Measurements from ENCODE around the gene METTL26. TPM values are rescaled to one million over a fixed set of nuclear protein-coding genes. Genes with fewer than 3 reads are reported as not detected.

The METTL26 gene
- total RNA-seq, 1 experiment from 2014 or later = 150 TPM

DNA sequence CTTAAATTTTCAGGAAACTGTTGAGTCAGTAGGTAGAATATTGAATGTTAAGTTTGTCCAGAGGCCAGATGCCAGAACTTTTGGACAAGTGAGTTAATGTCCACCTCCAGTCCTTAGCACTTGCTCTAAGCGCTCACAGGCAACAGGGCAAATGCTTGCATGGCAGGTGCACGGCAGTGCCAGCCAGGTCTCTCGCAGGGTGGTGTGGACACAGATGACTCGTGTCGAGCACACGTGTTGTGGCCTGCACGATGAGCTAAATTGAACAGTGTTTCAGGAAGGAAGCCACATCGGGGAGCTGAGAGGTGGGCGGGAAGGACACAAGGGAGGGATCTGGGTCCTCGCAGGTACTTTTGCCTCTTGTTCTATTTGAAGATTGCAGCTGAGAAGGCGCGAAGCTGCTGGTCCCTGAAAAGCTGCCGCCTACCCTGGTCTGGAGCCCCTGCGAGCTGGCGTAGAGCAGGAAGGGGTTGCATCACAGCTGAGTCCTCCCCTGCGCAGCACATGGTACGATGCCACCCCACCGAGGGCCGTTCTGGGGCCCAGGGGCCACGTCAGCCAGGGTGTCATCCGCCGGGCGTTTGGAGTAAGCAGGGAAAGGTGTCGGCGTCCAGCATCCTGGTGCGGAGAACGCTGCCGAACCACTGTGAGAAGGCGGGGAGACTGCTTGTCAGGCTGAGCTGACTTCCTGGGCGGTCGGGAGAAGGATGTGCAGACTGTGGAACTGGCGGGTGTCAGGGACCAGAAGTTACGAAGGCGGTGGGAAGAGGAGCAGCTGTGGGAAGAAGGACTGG is 40.0 kb downstream of the METTL26 start:
- DNase-seq (ENCODE audit: low read depth) = no peak

GRCh38 chr16:595094-595528 is 41.0 kb downstream of the METTL26 start:
- no peak for DNase-seq (ENCODE audit: low read depth)

DNA sequence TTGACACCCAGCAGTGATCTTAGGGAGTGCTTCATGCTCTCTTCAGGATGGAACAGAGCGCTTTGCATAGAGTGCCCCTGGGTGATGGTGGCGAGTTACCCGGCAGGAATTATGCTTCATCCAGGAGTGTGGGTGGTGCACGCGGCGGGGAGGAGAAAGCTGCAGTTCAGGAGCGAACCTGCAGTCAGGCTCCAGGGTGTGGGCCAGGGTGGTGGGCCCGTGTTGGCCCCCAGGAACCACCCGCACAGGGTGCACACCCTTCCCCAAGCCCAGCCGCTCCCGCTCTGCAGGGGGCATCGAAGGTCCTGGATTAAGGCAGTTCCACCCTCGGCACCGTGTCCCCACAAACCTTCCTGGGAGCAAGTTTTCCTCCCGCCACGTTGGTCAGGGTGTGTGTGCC is 42.3 kb downstream of the METTL26 start:
- DNase-seq (ENCODE audit: low read depth) = no peak

DNA sequence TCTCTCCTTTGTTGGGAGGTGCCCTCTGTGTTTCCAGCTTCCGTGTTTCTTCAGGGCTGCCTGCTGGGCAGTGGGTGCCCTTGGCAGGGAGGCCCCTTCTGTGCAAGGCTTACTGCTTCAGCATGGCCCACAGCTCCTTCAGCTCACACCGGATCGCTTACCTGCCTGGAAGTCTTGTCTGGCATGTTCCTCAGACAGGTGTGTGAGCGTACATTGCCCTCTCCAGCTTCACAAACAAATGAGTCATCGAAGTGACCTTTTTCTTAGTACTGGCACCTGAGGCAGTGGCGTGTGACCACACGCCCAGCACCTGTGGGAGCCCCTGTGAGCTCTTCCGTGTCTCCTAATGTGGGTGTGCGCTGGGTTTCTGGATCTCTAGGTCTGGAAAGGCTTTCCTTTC is 42.7 kb downstream of the METTL26 start:
- no peak for DNase-seq (ENCODE audit: low read depth)

- no peak for DNase-seq (ENCODE audit: low read depth)
Measured at GRCh38 chr16:592518-593306, 43.4 kb downstream of the METTL26 start.

- DNase-seq (ENCODE audit: low read depth) = no peak
Measured at GRCh38 chr16:591892-592517, 44.1 kb downstream of the METTL26 start.

- no peak for DNase-seq (ENCODE audit: low read depth)
Measured at GRCh38 chr16:591231-591630, 44.9 kb downstream of the METTL26 start.

GRCh38 chr16:590815-591200 is 45.3 kb downstream of the METTL26 start:
- no peak for DNase-seq (ENCODE audit: low read depth)

DNA sequence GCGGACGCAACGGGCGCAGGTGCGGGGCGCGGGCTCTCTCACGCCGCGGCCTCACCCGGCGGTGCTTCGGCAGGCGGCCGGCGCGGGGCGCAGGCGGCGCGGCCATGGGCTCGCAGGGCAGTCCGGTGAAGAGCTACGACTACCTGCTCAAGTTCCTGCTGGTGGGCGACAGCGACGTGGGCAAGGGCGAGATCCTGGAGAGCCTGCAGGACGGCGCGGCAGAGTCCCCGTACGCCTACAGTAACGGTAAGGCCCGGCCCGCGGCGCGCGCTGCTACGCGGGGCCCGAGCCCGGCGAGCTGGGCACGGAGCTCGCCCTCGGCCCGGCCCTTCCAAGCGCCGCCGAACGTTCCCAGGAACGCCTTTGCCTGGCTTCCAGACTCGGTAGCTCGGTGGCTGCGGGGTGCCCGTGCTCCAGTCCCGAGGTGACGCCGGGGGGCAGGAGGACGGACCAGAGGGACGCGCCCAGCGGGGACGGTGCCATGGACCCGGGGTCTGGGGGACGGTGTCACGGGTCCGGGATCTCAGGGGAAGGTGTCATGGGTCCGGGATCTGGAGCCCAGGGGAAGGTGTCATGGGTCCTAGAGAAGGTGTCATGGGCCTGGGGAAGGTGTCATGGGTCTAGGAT is 45.8 kb downstream of the METTL26 start:
- peak; percentile 31 for DNase-seq (ENCODE audit: low read depth)

- DNase-seq (ENCODE audit: low read depth) = peak; percentile 94
Measured at GRCh38 chr16:589658-590187, 46.4 kb downstream of the METTL26 start, which contains the start of gene RAB40C. TSS of gene RAB40C (plus strand) at chr16:590066. CDS start at chr16:590292, 226 bp downstream.

DNA sequence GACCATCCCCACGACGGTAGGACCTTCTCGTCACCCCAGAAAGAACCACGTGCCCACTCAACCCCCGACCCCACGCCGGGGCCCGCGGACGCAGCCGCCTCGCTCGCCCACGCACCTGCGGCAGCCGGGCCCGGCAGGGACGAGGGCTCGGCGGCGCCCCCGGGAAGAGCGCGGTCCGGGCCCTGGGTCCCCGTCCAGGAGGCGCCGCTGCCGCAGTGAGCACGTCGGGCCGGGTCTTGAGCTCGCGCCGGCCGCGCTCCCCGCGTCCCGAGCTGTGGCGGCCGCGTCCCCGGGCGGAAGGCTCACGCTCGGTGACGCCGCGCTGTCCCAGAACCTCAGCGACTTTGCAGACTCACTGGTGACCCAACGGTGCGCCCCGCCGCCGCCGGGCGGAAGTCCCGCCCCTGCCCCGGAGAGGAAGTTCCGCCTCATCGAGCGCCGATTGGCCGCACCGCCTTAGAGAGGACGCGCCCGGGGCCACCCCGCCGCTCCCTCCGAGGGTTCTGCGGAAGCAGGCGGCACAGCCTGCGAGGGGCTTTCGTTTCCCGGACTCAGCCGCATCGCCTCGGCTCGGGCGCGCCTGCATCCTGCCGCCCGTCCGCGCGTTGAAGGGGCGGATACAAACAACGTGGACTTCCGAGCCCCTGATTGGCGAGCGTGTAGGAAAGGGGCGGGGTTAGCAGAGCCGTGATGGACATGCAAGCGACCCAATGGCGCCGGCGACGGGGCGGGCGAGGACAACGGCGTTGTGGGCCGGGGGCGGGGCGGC is 47.0 kb downstream of the METTL26 start:
- peak; percentile 88 for DNase-seq (ENCODE audit: low read depth)

DNA sequence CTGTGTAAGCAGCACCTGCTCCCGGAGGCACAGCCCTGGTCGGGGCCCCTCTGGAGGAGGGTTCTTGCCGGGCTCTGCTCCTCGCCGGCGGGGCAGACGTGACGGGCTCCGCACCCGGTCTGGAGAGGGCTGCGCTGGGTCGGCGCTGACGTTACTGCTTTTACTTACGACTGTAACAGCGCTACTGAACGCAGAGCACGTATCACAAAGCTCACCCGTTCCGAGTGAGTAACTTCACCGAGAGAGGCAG is 47.5 kb downstream of the METTL26 start:
- DNase-seq (ENCODE audit: low read depth) = peak; percentile 66

DNA sequence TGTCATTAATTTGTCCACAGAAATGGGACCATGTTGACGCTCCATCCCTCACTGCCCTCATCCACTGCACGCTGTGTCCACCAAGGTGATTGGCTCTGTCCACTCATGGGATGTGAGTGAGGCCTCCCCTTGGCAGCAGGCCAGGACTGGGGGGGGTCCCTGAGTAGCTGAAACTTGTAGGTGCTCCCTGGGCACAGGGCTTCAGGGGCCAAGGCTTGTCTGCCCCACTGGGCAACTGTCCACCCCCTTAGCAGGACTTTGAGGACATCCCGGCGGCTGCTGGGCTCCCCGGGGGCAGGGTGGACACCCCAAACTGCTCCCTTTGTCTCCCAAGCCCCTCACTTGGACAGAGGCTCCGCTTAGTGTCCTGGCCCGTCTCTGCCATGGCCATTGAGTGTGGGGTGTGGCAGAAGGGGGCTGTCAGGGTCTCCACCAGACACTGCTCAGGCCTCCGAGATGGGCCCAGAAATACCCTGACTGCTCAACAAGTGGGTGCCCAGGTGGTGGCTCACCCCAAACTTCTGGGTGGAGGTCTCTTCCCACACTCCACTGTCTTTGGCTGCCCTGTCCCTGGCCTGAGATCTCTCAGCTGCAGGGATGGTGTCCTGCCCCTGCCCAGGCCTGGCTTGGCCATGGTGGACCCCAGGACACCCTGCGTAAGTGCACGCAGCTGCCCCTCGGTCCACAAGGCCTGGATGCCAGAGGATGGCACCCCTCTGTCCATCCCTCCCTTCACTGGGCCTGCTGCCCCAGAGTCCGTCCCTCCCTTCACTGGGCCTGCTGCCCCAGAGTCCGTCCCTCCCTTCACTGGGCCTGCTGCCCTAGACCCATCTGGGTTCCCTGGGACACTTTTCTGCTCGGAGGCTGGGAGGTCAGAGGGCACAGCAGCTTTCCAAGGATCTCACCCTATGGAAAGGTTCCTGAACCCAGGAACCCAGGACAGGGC is 49.2 kb downstream of the METTL26 start:
- DNase-seq (ENCODE audit: low read depth) = peak; percentile 29

DNA sequence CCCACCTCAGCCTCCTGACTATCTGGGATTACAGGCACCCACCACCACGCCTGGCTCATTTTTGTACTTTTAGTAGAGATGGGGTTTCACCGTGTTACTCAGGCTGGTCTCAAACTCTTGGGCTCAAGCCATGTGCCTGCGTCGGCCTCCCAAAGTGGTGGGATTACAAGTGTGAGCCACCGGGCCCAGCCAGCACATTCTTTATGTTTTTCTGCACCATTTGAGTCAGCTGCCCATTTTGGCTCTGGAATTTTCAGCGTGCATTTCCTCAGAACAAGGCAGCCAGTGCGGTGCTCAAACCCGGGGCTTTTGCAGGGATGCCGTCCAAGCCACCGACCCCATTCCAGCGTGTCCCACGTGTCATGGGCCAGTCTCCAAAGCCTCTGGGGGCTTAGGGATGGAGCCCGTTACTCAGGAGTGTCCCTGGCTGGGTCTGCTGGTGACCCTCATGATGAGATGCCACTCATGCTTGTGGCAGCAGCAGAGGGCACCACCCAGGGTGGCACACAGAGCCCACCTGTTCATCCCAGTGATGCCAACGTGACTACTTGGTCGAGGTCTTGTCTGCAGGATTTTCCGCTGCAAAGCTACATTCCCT is 50.0 kb downstream of the METTL26 start:
- peak; percentile 39 for DNase-seq (ENCODE audit: low read depth)

DNA sequence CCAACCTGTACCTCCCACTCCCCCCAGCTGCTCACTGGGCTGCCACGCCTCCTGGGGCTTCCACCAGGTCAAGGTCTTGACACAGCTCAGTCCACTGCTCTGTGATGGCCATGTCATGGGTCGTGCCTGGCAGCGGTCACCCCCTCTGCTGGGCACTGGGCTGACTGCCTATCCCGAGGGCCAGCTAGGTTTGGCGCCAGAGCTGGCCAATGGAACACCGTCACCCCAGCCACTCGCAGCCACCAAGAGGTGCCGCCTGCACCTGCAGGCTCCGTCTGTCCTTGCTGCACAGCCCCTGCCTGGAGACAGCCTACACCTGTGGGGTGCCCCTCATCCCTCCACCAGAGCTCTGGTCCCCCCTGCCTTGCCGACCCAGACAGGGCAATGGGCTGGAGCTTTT is 50.8 kb downstream of the METTL26 start:
- peak; percentile 42 for DNase-seq (ENCODE audit: low read depth)
